HCT116 (cell line): ENCODE data around the gene ITPR2. TPM values are rescaled to one million over a fixed set of nuclear protein-coding genes. Genes with fewer than 3 reads are reported as not detected.

ENCODE experiments used
- ATAC-seq: fragments of 200-7000 bp; cut with Tn5 transposase; 2 replicates; pipeline ENCODE4 v1.9.1; 2020; ENCODE audit warnings: mild to moderate bottlenecking, moderate library complexity
- BruUV-seq: library from RNA; stranded (reverse); fragments of 400-500 nt; replicated peaks from 2 replicates; lab custom pipeline; 2021; lab: Mats Ljungman, UMichigan
- CTCF ChIA-PET: fragments of 300-600 bp; sonication (Branson Sonifier 250); formaldehyde crosslinking; loops from one replicate; lab custom pipeline; 2021; ENCODE audit warnings: antibody characterized with exemption; lab: Charles Lee
- POLR2A ChIA-PET: fragments of 300-600, 350-600 bp; sonication (Branson Sonifier 250); formaldehyde crosslinking; loops from one replicate; lab custom pipeline; 2021; ENCODE audit warnings: antibody characterized with exemption; lab: Charles Lee
- RAD21 ChIA-PET, 2 experiments: fragments of 300-600 bp; sonication (Branson Sonifier 250); formaldehyde crosslinking; loops; one replicate each; lab custom pipeline; 2023; ENCODE audit warnings: low total read pairs in 2 of 2; ENCODE audit not compliant: uncharacterized antibody in 2 of 2, unreplicated experiment in 2 of 2, low non-redundant PET in 1 of 2; lab: Charles Lee
- DNase-seq: peaks from one replicate; pipeline ENCODE4 v3.0.0-alpha.2; 2010; ENCODE audit warnings: low read depth, low spot score
- H2AFZ ChIP-seq: fragments of 200-600 bp; shearing (Covaris generic), sonication (generic); 2 replicates; pipeline ENCODE4 v1.6.1; 2017; ENCODE audit warnings: low read depth, mixed run types, mixed read lengths, antibody characterized with exemption, low read length; ENCODE audit not compliant: poor library complexity, severe bottlenecking
- H3K27ac ChIP-seq: 2 replicates; pipeline ENCODE4 v1.5.1; 2012; ENCODE audit warnings: low read depth, low read length
- H3K27me3 ChIP-seq: fragments of 200-600 bp; sonication (generic); 2 replicates; pipeline ENCODE4 v1.6.1; 2016; ENCODE audit warnings: mixed run types, low read length, mixed read lengths; ENCODE audit not compliant: insufficient read depth
- H3K36me3 ChIP-seq, 2 experiments: fragments of 200-500 bp in 1 of 2; fragments of 200-600 bp in 1 of 2; sonication (Bioruptor generic) in 1 of 2; sonication (generic) in 1 of 2; 2 replicates each; pipeline versions ENCODE4 v1.5.1 to v1.6.1; 2014 to 2016; ENCODE audit warnings: low read length in 2 of 2, inconsistent platforms in 1 of 2, mixed read lengths in 1 of 2, mixed run types in 1 of 2; ENCODE audit not compliant: insufficient read depth in 2 of 2, control insufficient read depth in 1 of 2
- H3K4me1 ChIP-seq, 2 experiments: fragments of 200-600 bp in 1 of 2; sonication (generic) in 1 of 2; 2 replicates each; pipeline versions ENCODE4 v1.5.1 to v1.6.1; 2012 to 2017; ENCODE audit warnings: low read length in 2 of 2, inconsistent platforms in 1 of 2, mild to moderate bottlenecking in 1 of 2, mixed read lengths in 1 of 2, mixed run types in 1 of 2, moderate library complexity in 1 of 2; ENCODE audit not compliant: insufficient read depth in 2 of 2, control insufficient read depth in 1 of 2
- H3K4me2 ChIP-seq: fragments of 200-600 bp; sonication (generic); 2 replicates; pipeline ENCODE4 v1.6.1; 2017; ENCODE audit warnings: mixed run types, low read length, mixed read lengths
- H3K4me3 ChIP-seq, 2 experiments: fragments of 200-600 bp in 1 of 2; sonication (generic) in 1 of 2; replicated peaks in 1 of 2; 2 replicates each; pipeline ENCODE4 v1.5.1; 2011 to 2016; ENCODE audit warnings: low read length in 2 of 2, control low read depth in 1 of 2, low read depth in 1 of 2, mild to moderate bottlenecking in 1 of 2, mixed read lengths in 1 of 2, mixed run types in 1 of 2
- H3K79me2 ChIP-seq: fragments of 200-600 bp; sonication (generic); 2 replicates; pipeline ENCODE4 v1.6.1; 2017; ENCODE audit warnings: mild to moderate bottlenecking, mixed run types, low read length, moderate library complexity, mixed read lengths; ENCODE audit not compliant: insufficient read depth
- H3K9ac ChIP-seq: fragments of 200-600 bp; sonication (generic); 2 replicates; pipeline ENCODE4 v1.6.1; 2016; ENCODE audit warnings: low read length, mixed read lengths
- H3K9me2 ChIP-seq: fragments of 200-600 bp; sonication (generic), shearing (Covaris generic); 2 replicates; pipeline ENCODE4 v1.6.1; 2017; ENCODE audit warnings: mixed run types, mild to moderate bottlenecking, moderate library complexity; ENCODE audit not compliant: insufficient read depth
- H3K9me3 ChIP-seq, 2 experiments: fragments of 200-500 bp in 1 of 2; fragments of 200-600 bp in 1 of 2; sonication (Bioruptor generic) in 1 of 2; sonication (generic) in 1 of 2; 2 replicates each; pipeline ENCODE4 v1.6.1; 2014 to 2017; ENCODE audit warnings: low read length in 2 of 2, mixed read lengths in 2 of 2, inconsistent platforms in 1 of 2, low read depth in 1 of 2, mild to moderate bottlenecking in 1 of 2, mixed run types in 1 of 2, moderate library complexity in 1 of 2; ENCODE audit not compliant: control insufficient read depth in 1 of 2, insufficient read depth in 1 of 2
- H4K20me1 ChIP-seq: fragments of 200-600 bp; sonication (generic), shearing (Covaris generic); 2 replicates; pipeline ENCODE4 v1.6.1; 2017; ENCODE audit warnings: mixed run types, mild to moderate bottlenecking, moderate library complexity; ENCODE audit not compliant: insufficient read depth
- CEBPB ChIP-seq: IDR thresholded peaks from 2 replicates; pipeline ENCODE4 v1.6.1; 2012; ENCODE audit warnings: low read depth
- ELF1 ChIP-seq: IDR thresholded peaks from 2 replicates; pipeline ENCODE4 v1.6.1; 2012; ENCODE audit warnings: low read depth, borderline replicate concordance
- EZH2 ChIP-seq: fragments of 200-600 bp; sonication (generic); IDR thresholded peaks from 2 replicates; pipeline ENCODE4 v1.6.1; 2017; ENCODE audit warnings: antibody characterized with exemption, mixed run types
- EZH2phosphoT487 ChIP-seq: fragments of 200-600 bp; IDR thresholded peaks from 2 replicates; pipeline ENCODE4 v1.6.1; 2018; ENCODE audit warnings: antibody characterized with exemption, borderline replicate concordance
- JUND ChIP-seq: IDR thresholded peaks from 2 replicates; pipeline ENCODE4 v1.6.1; 2012
- POLR2A ChIP-seq: IDR thresholded peaks from 2 replicates; pipeline ENCODE4 v1.7.0; 2011; ENCODE audit warnings: borderline replicate concordance; ENCODE audit not compliant: insufficient read depth, insufficient read length; ENCODE audit errors: extremely low read depth
- POLR2AphosphoS5 ChIP-seq: IDR thresholded peaks from 2 replicates; pipeline ENCODE4 v1.6.1; 2011; ENCODE audit warnings: mild to moderate bottlenecking, low read depth, low read length, moderate library complexity
- SP1 ChIP-seq: IDR thresholded peaks from 2 replicates; pipeline ENCODE4 v1.6.1; 2012; ENCODE audit warnings: low read depth
- intact Hi-C: fragments of 100-400 bp; cut with micrococcal nuclease; formaldehyde crosslinking; loops from 2 replicates; pipeline ENCODE4 v1.10.0; 2022
- total RNA-seq: library from RNA; stranded (reverse); gene quantifications from one replicate; pipeline ENCODE4 v1.2.1, GENCODE V29; 2021; ENCODE audit not compliant: unreplicated experiment
- TF ChIP-seq, protein P1 (sequence below), 3 experiments: fragments of 200-600 bp in 1 of 3; sonication (generic) in 1 of 3; IDR thresholded peaks in 2 of 3; conservative IDR thresholded peaks in 1 of 3; 2 replicates each; pipeline ENCODE4 v1.5.1; 2012 to 2017; ENCODE audit warnings: low read depth in 2 of 3, low read length in 2 of 3, antibody characterized with exemption in 1 of 3, borderline replicate concordance in 1 of 3, control low read depth in 1 of 3, mild to moderate bottlenecking in 1 of 3, mixed read lengths in 1 of 3, mixed run types in 1 of 3, moderate library complexity in 1 of 3; ENCODE audit not compliant: insufficient read depth in 1 of 3
- TF ChIP-seq, protein P2 (sequence below): IDR thresholded peaks from 2 replicates; pipeline ENCODE4 v1.6.1; 2012
- TF ChIP-seq, protein P3 (sequence below): IDR thresholded peaks from 2 replicates; pipeline ENCODE4 v1.6.1; 2011; ENCODE audit warnings: mild to moderate bottlenecking, low read length, moderate library complexity; ENCODE audit not compliant: insufficient replicate concordance; ENCODE audit errors: extremely low read depth
- TF ChIP-seq, protein P4 (sequence below): IDR thresholded peaks from 2 replicates; pipeline ENCODE4 v1.6.1; 2012

ITPR2 gene
- total RNA-seq, 1 experiment from 2014 or later = 6.5 TPM

DNA sequence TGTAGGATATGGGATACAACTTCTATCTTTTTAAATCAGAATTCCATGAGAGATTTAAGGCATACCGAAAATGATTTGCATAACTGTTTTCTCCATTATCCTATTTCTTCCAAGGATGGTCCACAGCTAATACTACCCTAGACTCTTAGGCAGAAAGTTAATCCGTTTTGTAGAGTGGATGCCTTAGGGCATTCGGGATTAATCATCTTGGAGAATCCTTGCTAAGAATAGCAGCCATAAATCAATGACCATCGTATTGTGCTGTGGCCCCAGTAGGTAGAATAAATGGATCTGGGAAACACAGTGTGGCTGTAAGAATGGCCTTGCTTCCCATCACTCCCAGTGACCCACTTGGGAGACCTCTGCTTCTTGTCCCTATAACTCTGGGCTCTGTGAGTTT is 538.0 kb downstream of the ITPR2 start:
- no peak overlapping the region for H3K9ac ChIP-seq
- ChIA-PET POLR2A (no interaction called here), RAD21 (no interaction called here), CTCF (no interaction called here)
- H3K9me3 ChIP-seq = no peaks in the 10 kb centered on the region
- H3K4me1 ChIP-seq = peaks cover 6 to 20% of the 10 kb centered on the region in 2 experiments; a peak in 3 of 4 replicates
- no peaks in the 10 kb centered on the region for H4K20me1 ChIP-seq
- H3K9me2 ChIP-seq = no peaks in the 10 kb centered on the region; the same call in 1 of the 2 replicates
- no TSS peak for BruUV-seq
- intact Hi-C loops = no loop called here
- H3K79me2 ChIP-seq = no peaks in the 10 kb centered on the region
- no peak overlapping the region for H3K27ac ChIP-seq
- no peak overlapping the region for H3K4me3 ChIP-seq
- ATAC-seq = no peak
- no peak overlapping the region for H2AFZ ChIP-seq
- DNase-seq = no peak
- no peaks in the 10 kb centered on the region for H3K27me3 ChIP-seq
- no peaks in the 10 kb centered on the region for H3K36me3 ChIP-seq
- no peak overlapping the region for H3K4me2 ChIP-seq
- TF ChIP-seq, protein P1, sequence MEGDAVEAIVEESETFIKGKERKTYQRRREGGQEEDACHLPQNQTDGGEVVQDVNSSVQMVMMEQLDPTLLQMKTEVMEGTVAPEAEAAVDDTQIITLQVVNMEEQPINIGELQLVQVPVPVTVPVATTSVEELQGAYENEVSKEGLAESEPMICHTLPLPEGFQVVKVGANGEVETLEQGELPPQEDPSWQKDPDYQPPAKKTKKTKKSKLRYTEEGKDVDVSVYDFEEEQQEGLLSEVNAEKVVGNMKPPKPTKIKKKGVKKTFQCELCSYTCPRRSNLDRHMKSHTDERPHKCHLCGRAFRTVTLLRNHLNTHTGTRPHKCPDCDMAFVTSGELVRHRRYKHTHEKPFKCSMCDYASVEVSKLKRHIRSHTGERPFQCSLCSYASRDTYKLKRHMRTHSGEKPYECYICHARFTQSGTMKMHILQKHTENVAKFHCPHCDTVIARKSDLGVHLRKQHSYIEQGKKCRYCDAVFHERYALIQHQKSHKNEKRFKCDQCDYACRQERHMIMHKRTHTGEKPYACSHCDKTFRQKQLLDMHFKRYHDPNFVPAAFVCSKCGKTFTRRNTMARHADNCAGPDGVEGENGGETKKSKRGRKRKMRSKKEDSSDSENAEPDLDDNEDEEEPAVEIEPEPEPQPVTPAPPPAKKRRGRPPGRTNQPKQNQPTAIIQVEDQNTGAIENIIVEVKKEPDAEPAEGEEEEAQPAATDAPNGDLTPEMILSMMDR (IDR thresholded peaks at IDR 0.05 in 2 of 3, conservative IDR thresholded peaks at IDR 0.05 in 1 of 3; ENCODE audit: borderline replicate concordance in 1 of 3, insufficient read depth in 1 of 3, low read depth in 2 of 3, low read length in 2 of 3) = no peak
- TF ChIP-seq, protein P2, sequence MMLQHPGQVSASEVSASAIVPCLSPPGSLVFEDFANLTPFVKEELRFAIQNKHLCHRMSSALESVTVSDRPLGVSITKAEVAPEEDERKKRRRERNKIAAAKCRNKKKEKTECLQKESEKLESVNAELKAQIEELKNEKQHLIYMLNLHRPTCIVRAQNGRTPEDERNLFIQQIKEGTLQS = no peak
- TF ChIP-seq POLR2A (no peak), CEBPB (no peak), SP1 (no peak)

DNA sequence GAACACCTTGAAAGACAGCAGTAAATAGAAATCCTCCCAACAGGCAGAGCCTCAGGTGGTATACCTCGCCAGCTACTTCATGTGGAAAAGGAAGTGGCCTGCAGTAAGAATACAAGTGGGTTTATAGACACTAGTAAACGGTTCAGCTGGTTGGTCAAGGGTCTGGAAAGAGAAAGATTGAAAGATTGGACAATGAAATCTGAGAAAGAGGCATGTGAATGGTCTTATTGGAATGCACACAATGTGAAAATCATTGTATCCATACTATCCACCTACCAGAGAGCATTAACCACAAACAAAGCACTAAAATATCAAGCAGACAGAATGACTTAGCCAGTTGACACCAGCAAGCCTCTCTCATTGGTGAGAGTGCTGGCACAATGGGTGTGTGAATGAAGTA is 539.4 kb downstream of the ITPR2 start:
- CTCF ChIA-PET = no interaction called here
- no peaks in the 10 kb centered on the region for H3K9me3 ChIP-seq
- peaks cover under 1 to 8% of the 10 kb centered on the region in 2 experiments; a peak in 3 of 4 replicates for H3K4me1 ChIP-seq
- RAD21 ChIA-PET = no interaction called here
- H3K27ac ChIP-seq = no peak overlapping the region
- H3K79me2 ChIP-seq = no peaks in the 10 kb centered on the region
- ATAC-seq = no peak
- H3K9me2 ChIP-seq = no peaks in the 10 kb centered on the region; the same call in 1 of the 2 replicates
- no peak for DNase-seq
- H3K36me3 ChIP-seq = no peaks in the 10 kb centered on the region
- no peaks in the 10 kb centered on the region for H4K20me1 ChIP-seq
- H3K9ac ChIP-seq = no peak overlapping the region
- H3K4me3 ChIP-seq = no peak overlapping the region
- H2AFZ ChIP-seq = no peak overlapping the region
- intact Hi-C loops = no loop called here
- no peak overlapping the region for H3K4me2 ChIP-seq
- no TSS peak for BruUV-seq
- no peaks in the 10 kb centered on the region for H3K27me3 ChIP-seq
- POLR2A ChIA-PET = no interaction called here
- TF ChIP-seq, protein P3, sequence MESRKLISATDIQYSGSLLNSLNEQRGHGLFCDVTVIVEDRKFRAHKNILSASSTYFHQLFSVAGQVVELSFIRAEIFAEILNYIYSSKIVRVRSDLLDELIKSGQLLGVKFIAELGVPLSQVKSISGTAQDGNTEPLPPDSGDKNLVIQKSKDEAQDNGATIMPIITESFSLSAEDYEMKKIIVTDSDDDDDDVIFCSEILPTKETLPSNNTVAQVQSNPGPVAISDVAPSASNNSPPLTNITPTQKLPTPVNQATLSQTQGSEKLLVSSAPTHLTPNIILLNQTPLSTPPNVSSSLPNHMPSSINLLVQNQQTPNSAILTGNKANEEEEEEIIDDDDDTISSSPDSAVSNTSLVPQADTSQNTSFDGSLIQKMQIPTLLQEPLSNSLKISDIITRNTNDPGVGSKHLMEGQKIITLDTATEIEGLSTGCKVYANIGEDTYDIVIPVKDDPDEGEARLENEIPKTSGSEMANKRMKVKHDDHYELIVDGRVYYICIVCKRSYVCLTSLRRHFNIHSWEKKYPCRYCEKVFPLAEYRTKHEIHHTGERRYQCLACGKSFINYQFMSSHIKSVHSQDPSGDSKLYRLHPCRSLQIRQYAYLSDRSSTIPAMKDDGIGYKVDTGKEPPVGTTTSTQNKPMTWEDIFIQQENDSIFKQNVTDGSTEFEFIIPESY = no peak
- TF ChIP-seq, protein P1 (IDR thresholded peaks at IDR 0.05 in 2 of 3, conservative IDR thresholded peaks at IDR 0.05 in 1 of 3; ENCODE audit: borderline replicate concordance in 1 of 3, insufficient read depth in 1 of 3, low read depth in 2 of 3, low read length in 2 of 3) = no peak
- TF ChIP-seq, protein P4, sequence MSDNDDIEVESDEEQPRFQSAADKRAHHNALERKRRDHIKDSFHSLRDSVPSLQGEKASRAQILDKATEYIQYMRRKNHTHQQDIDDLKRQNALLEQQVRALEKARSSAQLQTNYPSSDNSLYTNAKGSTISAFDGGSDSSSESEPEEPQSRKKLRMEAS = no peak
- TF ChIP-seq EZH2phosphoT487 = no peak
- no peak for TF ChIP-seq EZH2
- no peak for TF ChIP-seq JUND
- TF ChIP-seq SP1 = no peak
- TF ChIP-seq ELF1 = no peak
- no peak for TF ChIP-seq POLR2A
- TF ChIP-seq POLR2AphosphoS5 = no peak
- TF ChIP-seq, protein P2 = no peak
